MG63 (cell line): ENCODE results near the gene RPS29. TPM values are rescaled to one million over a fixed set of nuclear protein-coding genes. Genes with fewer than 3 reads are reported as not detected.
"Not testable (repeated sequence)": the region's sequence is repeated elsewhere in the genome, so short reads cannot be mapped to it uniquely, and the experiment has no call there.

Source experiments
- DNase-seq: peaks from one replicate; pipeline ENCODE4 v3.0.0-alpha.2; 2020
- H3K27me3 ChIP-seq: fragments of 250-450 bp; sonication (Bioruptor Pico); 2 replicates; pipeline ENCODE4 v1.5.1; 2020; ENCODE audit warnings: mild to moderate bottlenecking, moderate library complexity
- H3K36me3 ChIP-seq: fragments of 250-450 bp; sonication (Bioruptor Pico); 2 replicates; pipeline ENCODE4 v1.5.1; 2020; ENCODE audit warnings: mild to moderate bottlenecking, moderate library complexity
- H3K4me3 ChIP-seq: fragments of 250-450 bp; sonication (Bioruptor Pico); 2 replicates; pipeline ENCODE4 v1.5.1; 2020; ENCODE audit warnings: mild to moderate bottlenecking, moderate library complexity
- H3K9me3 ChIP-seq: fragments of 250-450 bp; sonication (Bioruptor Pico); 2 replicates; pipeline ENCODE4 v1.5.1; 2020; ENCODE audit warnings: mild to moderate bottlenecking, moderate library complexity
- total RNA-seq: library from RNA; depleted of rRNA; stranded (reverse); fragments of >200 nt; shearing (Covaris generic); gene quantifications from 2 replicates; pipeline ENCODE4 v1.2.3, GENCODE V29; 2014; ENCODE audit warnings: low replicate concordance; rRNA removed

Gene RPS29
- total RNA-seq = 1,690 and 2,087 TPM in 2 replicates

GRCh38 chr14:49585803-49586672 is at the start of gene RPS29:
RPS29 (minus strand) TSS chr14:49586380; CDS start chr14:49586346, 34 bp downstream.
- Histone ChIP-seq H3K9me3 (no peaks in the 10 kb centered on the region), H3K36me3 (peaks cover 43% of the 10 kb centered on the region), H3K4me3 (peak within 1 kb of the TSS; percentile 90), H3K27me3 (no peaks in the 10 kb centered on the region)
- DNase-seq = peak; percentile 90

DNA sequence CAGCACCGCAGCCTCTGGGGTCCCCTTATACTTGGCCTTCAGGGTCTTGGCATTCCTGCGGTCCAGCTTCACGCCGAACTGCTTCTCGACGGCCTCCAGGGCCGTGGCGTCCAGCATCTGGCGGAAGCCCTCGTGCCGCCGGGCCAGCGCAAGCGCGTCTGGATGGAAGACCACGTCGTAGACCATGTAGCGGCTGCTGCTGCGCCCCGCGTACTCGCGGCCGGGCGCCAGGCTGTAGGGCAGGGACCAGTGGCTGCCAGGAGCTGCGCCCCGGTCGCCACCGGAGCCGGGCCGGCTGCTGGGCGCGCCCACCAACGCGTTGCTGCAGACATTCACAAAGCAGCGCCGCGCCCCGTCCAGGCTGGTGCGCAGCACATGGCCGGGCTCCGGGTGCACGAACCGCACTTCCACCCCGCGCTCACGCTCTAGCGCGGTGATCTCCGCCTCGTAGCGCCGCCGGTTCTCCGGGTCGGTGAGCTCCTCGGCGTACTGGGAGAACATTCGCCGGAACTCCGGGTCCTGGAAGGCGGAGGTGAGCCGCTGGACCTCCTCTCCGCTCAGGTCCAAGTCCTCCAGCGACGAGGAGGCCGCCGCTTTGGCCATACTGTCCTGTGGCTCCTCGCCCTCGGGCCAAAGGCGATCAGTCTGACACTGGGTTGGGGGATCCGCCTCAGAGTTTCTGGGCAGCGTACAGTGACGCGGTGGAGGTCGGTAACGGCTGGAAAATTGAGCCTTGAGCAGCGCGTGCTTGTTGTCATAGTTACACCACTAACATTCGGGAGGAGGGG is 48.6 kb upstream of the RPS29 start, which contains the start of gene DNAAF2:
Gene DNAAF2 (minus strand): TSS at position 698 of the 788 bp plus-strand sequence. CDS start 95 bp downstream, at position 603.
- Histone ChIP-seq H3K9me3 (no peaks in the 10 kb centered on the region), H3K36me3 (peaks cover 17% of the 10 kb centered on the region), H3K27me3 (no peaks in the 10 kb centered on the region), H3K4me3 (peak within 1 kb of the TSS; percentile 83)
- DNase-seq = peak; percentile 50

DNA sequence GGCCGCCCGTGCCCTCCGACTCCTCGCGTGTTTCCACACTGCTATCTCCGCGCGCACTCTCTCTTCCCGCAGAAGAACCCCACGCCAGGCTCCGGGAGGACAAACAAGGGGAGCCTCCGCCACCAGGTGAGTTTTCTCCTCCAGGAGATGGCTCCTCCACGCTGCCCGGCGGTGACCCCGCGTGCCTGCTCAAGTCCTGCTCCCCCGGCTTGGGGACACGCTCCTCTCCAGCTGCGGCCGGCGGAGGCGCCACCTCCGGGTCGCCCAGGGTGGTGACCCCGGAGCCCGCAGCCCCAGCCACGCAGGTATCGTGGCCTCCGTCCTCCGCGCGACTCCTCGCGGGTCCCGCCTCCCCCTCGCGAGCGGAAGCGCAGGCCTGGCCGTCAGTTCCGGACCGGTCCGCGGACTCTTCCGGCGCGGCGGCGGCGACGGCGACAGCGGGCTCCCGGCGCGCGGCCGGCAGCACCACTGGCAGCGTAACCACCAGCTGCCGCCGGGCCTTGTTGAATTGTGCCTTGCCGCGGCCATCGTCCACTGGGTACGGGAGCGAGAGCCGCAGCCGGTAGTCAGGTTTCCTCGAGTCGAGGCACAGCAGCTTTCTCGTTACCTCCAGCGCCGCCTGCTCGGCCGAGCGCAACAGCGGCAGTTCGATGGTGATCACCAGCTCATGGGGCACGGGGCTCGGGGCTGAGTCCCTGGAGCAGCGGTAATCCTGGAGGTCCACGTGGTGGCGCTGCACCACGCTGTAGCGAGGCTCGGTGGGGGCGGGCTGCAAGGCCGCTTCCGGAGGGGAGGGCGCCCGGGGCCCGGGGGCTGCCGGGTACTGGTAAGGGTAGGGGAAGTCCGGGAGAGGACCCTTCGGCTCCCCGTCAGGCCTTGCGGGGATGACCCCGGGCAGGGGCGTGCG is 47.7 kb upstream of the RPS29 start:
- DNase-seq = peak; percentile 91
- H3K36me3 ChIP-seq = peaks cover 16% of the 10 kb centered on the region
- peak overlapping the region; percentile 83 for H3K4me3 ChIP-seq
- H3K27me3 ChIP-seq = no peaks in the 10 kb centered on the region
- no peaks in the 10 kb centered on the region for H3K9me3 ChIP-seq

DNA sequence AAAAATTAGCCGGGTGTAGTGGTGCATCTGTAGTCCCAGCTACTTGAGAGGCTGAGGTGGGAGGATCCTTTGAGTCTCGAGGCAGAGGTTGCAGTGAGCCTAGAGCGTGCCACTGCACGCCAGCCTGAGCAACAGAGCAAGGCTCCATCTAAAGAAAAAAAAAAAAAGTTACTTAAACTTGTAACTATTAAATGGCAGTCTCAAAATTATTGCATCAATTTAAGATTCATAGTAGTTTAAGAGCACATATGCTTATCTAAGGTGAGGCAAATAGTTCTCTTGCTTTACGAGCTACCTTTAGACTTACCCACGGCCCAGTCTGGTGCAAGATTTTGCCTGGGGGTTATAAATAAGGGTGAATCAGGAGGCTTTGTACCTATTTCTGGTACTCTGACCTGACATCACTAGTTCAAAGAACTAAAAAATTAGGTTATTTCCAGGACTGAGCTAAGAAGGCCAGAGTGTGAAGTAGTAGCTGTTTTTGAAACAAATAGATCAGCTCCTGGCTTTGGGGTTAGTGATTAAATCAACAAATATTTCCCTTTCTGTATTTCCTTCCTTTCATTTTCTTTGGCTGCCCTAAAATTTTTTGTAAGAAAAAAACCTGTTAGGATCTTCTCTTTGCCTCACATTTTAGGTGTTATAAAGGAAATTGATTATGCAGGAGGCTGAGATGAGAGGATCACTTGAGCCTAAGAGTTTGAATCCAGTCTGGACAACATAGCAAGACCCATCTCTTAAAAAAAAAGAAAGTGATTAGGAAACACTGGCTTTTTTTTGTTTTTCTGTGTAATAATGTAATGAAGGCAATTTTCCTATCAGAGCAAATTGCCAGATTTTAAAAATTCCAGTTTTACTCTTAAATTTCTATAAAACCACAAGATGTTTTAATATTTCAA is 38.0 kb upstream of the RPS29 start:
- Histone ChIP-seq H3K4me3 (peak overlapping the region; percentile 91), H3K36me3 (peaks cover 29% of the 10 kb centered on the region), H3K9me3 (no peaks in the 10 kb centered on the region), H3K27me3 (no peaks in the 10 kb centered on the region)
- no peak for DNase-seq

DNA sequence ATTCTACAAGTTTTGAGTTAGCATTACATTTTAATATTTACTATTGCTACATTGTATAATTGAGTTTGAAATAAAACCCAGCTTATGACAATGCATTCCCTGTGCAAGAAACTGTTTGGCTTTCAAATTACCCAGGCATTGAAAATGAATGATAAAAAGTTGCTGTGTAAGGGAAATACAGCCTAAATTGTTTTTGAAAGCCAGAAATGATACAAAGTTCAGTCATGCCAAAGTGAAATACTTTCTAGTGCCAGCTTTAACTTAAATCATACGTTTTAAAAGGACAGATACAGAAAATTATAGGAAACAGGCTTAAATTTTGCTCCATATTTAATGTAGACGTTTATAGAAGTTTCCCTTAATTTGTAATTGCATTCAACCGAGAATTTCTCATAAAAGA is 37.2 kb upstream of the RPS29 start:
- Histone ChIP-seq H3K4me3 (peak overlapping the region; percentile 91), H3K36me3 (peaks cover 37% of the 10 kb centered on the region), H3K9me3 (no peaks in the 10 kb centered on the region), H3K27me3 (no peaks in the 10 kb centered on the region)
- DNase-seq = no peak

DNA sequence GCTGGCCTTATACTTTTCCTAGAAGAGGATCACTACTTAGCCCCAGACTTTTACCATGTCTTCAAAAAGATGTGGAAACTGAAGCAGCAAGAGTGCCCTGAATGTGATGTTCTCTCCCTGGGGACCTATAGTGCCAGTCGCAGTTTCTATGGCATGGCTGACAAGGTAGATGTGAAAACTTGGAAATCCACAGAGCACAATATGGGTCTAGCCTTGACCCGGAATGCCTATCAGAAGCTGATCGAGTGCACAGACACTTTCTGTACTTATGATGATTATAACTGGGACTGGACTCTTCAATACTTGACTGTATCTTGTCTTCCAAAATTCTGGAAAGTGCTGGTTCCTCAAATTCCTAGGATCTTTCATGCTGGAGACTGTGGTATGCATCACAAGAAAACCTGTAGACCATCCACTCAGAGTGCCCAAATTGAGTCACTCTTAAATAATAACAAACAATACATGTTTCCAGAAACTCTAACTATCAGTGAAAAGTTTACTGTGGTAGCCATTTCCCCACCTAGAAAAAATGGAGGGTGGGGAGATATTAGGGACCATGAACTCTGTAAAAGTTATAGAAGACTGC is 35.9 kb upstream of the RPS29 start:
- no peak for DNase-seq
- Histone ChIP-seq H3K9me3 (no peaks in the 10 kb centered on the region), H3K36me3 (peaks cover 43% of the 10 kb centered on the region), H3K27me3 (no peaks in the 10 kb centered on the region), H3K4me3 (peak overlapping the region; percentile 91)

GRCh38 chr14:49621114-49621881 is 35.1 kb upstream of the RPS29 start:
- no peaks in the 10 kb centered on the region for H3K9me3 ChIP-seq
- peaks cover 45% of the 10 kb centered on the region for H3K36me3 ChIP-seq
- no peaks in the 10 kb centered on the region for H3K27me3 ChIP-seq
- H3K4me3 ChIP-seq = peak overlapping the region; percentile 91
- DNase-seq = peak; percentile 68

DNA sequence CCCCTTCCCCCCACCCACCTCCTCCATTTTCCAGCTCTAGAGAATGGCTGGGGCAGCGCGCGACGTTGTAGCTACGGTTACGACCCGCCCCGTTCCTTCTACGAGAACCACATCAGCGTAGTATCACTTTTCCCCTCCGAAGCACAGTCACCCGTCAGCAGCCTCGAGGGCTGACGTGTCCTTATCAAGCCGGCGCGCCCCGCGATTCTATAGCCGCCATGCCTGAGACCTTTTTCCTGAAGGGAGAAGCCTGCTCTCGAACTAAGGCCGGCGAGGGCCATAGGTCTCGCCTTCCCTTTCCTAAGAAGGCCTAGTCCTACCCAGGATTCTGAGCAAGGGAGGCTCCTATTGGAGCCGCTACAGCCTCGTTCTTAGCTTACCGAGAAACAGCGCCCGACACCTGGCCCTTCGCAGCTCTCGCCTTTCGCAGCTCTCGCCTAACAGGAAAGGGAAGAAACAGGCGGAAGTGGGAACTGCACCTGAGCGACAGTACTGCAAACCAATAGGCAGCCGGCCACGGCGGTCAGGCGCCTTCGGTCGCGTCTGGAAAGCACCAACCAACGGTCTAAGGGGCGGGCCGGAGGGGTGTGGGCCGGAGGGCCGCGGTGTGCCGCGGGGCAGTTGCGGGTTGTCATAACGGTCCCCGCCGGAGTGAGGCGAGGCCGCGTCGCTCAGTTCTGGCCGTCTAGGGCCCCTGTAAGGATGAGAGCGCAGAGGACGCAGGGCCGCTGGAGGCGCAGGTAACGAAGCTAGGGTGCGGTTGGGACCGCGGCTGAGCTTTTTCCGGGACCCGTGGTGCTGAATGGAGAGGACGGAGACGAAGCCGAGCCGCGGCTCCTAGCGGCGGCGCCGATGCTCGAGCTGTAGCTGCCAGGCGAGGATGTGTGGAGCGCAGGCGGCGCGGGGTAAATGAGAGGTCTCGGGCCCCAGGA is 34.3 kb upstream of the RPS29 start, which contains the start of the genes MGAT2 and RPL36AL:
Gene MGAT2 (plus strand): TSS at position 618 of the 932 bp plus-strand sequence. CDS start 470 bp downstream, outside the sequence.
Gene RPL36AL (minus strand): TSS at position 445 of the 932 bp plus-strand sequence. CDS start 1,522 bp downstream, outside the sequence.
- peaks cover 39% of the 10 kb centered on the region for H3K36me3 ChIP-seq
- DNase-seq = peak; percentile 98
- no peaks in the 10 kb centered on the region for H3K9me3 ChIP-seq
- no peaks in the 10 kb centered on the region for H3K27me3 ChIP-seq
- peak within 1 kb of the TSS; percentile 91 for H3K4me3 ChIP-seq

GRCh38 chr14:49619730-49620129 is 33.5 kb upstream of the RPS29 start:
- no peaks in the 10 kb centered on the region for H3K27me3 ChIP-seq
- H3K36me3 ChIP-seq = peaks cover 38% of the 10 kb centered on the region
- no peaks in the 10 kb centered on the region for H3K9me3 ChIP-seq
- peak overlapping the region; percentile 91 for H3K4me3 ChIP-seq
- DNase-seq = no peak

DNA sequence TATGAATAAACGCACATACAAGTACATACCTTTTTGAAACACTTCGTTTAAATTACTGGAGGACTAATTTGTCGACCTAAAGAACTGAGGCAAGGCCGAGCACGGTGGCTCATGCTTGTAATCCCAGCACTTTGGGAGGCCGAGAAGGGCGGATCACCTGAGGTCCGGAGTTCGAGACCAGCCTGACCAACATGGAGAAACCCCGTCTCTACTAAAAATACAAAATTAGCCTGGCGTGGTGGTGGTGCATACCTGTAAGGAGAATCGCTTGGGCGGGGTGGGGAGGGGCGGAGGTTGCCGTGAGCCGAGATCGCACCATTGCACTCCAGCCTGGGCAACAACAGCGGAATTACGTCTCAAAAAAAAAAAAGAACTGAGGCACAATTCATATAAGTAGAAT is 33.1 kb upstream of the RPS29 start:
- H3K9me3 ChIP-seq, H3K27me3 ChIP-seq, DNase-seq: not testable (repeated sequence)
- peaks cover 38% of the 10 kb centered on the region for H3K36me3 ChIP-seq
- peak overlapping the region; percentile 91 for H3K4me3 ChIP-seq

- H3K27me3 ChIP-seq = no peaks in the 10 kb centered on the region
- no peak for DNase-seq
- H3K9me3 ChIP-seq = no peaks in the 10 kb centered on the region
- H3K36me3 ChIP-seq = peaks cover 35% of the 10 kb centered on the region
- peak overlapping the region; percentile 91 for H3K4me3 ChIP-seq
These were observed 31.8 kb upstream of the RPS29 start for GRCh38 chr14:49617852-49618519.

- Histone ChIP-seq H3K4me3 (no peak overlapping the region), H3K9me3 (no peaks in the 10 kb centered on the region), H3K27me3 (no peaks in the 10 kb centered on the region), H3K36me3 (peaks cover 27% of the 10 kb centered on the region)
- no peak for DNase-seq
These were observed 29.6 kb upstream of the RPS29 start for GRCh38 chr14:49615776-49616175.

DNA sequence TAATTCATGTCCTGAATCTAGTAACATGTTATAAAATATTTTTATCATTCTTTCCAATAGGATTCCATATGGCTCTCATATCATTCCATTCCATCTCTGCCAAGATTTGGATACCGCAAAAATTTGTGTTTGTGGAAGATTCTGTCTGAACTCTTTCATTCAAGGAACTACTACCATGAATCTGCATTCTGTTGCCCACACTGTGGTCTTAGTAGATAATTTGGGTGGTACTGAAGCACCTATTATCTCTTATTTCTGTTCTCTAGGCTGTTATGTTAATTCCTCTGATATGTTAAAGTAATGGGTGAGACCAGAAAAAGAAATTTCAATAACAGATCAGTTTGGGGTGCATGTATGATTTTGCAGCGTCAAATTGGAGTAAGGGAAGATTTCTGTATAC is 28.0 kb upstream of the RPS29 start:
- Histone ChIP-seq H3K9me3 (no peaks in the 10 kb centered on the region), H3K4me3 (no peak overlapping the region), H3K36me3 (peaks cover 28% of the 10 kb centered on the region), H3K27me3 (no peaks in the 10 kb centered on the region)
- no peak for DNase-seq
